ENCODE measurements around the gene AP2B1.
A peak's percentile ranks its signal among the peaks of the same experiment; 100 is the strongest.
"Not testable (repeated sequence)": the region's sequence is repeated elsewhere in the genome, so short reads cannot be mapped to it uniquely, and the experiment has no call there.

The AP2B1 gene

GRCh38 chr17:35698800-35699199 lies 111.7 kb downstream of the AP2B1 start:
- DNase-seq (ENCODE audit: low read depth), result no peak

- no peak for DNase-seq (ENCODE audit: low read depth)
Measured at GRCh38 chr17:35700150-35700549, 113.0 kb downstream of the AP2B1 start.

GRCh38 chr17:35701491-35701890 lies 114.4 kb downstream of the AP2B1 start:
- no peak for DNase-seq (ENCODE audit: low read depth)

DNA sequence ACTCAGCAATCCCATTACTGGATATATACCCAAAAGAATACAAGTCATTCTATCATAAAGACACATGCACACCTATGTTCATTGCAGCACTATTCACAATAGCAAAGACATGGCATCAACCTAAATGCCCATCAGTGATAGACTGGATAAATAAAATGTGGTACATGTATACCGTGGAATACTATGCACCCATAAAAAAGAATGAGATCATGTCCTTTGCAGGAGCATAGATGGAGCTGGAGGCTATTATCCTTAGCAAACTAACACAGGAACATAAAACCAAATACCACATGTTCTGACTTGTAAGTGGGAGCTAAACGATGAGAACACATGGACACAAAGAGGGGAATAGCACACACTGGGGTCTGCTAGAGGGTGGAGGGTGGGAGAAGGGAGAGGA lies 116.2 kb downstream of the AP2B1 start:
- DNase-seq (ENCODE audit: low read depth), result not testable (repeated sequence)

DNA sequence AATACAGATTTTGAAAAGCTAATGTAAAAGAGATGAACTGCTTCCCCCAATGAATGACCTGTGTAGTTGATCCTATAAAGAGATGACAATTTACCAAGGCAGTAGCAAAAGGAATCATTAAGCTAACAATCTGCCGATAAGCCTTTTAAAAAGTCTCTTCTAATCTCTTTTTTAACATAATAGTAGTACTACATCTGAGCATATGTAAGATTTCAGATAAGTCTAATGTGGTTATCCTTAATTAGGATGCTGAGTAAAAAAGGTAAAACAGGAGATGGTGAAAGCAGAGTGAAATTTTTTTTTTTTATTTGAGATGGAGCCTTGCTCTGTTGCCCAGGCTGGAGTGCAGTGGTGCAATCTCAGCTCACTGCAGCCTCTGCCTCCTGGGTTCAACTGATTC lies 118.1 kb downstream of the AP2B1 start:
- DNase-seq (ENCODE audit: low read depth), result no peak

GRCh38 chr17:35705705-35706104 lies 118.6 kb downstream of the AP2B1 start:
- no peak for DNase-seq (ENCODE audit: low read depth)

GRCh38 chr17:35708149-35708548 lies 121.0 kb downstream of the AP2B1 start:
- no peak for DNase-seq (ENCODE audit: low read depth)

DNA sequence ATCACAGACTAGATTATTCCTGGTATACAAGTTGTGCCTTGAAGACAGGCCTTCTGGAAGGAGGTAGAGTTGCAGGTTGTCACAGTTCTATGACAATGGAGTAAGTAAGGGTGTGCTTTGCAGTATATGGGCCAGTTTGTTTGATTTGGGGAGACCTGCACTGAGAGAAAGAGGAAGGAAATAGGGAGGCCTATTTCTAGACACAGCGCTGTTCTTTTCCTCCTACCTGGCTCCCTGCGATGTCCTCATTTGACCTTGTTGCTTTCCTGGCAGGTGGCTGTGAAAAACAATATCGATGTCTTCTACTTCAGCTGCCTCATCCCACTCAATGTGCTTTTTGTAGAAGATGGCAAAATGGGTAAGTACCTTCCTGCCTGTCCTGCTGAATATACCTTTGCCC lies 121.8 kb downstream of the AP2B1 start:
- no peak for DNase-seq (ENCODE audit: low read depth)

DNA sequence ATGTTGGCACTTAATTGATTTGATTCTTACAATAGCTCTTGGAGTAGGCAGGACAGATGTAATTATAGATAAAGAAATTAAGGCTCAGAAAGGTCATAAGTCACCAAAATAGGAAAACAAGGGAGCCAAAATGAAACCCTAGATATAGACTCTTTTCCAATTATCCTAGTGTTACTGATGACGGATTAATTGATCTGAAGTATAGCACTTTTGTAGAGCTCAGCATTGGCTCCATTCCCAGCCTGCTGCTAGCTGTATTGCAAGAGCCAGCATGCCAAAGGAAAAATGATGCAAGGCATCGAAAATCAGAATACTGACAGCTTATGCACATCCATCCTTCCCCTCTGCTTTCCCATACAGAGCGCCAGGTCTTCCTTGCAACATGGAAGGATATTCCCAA lies 122.8 kb downstream of the AP2B1 start:
- DNase-seq (ENCODE audit: low read depth), result peak; percentile 45

GRCh38 chr17:35710950-35711349 lies 123.8 kb downstream of the AP2B1 start:
- DNase-seq (ENCODE audit: low read depth), result no peak

DNA sequence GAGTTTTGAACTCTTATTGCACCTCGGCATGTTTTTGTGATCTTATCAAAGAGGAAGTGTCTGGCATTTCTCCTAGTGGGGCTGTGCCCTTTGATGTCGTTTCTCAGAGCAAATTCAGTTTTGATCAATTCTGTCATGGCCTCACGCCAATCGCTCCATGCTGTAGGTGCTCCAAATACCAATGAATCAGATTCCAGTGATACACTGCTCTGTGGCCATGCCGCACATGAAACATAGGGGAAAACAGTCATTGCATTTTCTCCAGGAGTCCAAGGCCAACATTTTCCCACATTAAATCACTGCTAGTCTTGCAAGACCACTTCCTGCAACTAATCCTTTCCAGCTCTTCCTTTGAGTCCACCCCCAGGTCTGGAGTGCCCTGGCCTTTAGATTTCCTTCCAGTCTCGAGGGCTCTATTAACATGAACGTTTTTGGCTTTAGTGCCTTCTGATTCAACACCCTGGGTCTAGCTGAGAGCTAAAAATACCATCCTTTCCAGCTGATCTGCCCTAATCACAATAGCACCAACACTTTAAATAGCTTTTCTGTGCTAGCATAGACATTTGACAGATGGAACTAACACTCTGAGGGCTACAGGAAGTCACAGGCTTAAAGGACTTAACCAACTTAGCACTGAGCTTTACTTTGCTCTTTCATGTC lies 126.1 kb downstream of the AP2B1 start:
- peak; percentile 98 for DNase-seq (ENCODE audit: low read depth)

DNA sequence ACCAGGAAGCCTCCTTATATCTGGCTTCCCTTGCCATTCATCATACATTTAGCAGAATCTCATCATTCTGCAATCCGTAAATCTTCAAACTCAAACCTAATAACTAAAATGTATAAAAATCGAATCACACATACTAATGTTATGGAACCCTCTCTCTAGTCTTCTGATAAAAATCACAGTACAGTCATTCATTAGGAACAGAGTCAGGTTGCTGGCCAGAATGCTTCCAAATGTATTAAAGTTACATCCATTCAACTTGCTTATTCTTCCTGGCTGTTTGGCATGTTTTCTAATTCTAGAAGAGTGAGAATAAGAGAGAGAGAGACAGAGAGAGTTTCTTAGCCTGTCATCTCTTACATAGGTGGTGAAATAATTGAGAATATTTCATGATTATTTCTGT lies 127.9 kb downstream of the AP2B1 start:
- DNase-seq (ENCODE audit: low read depth), result no peak

DNA sequence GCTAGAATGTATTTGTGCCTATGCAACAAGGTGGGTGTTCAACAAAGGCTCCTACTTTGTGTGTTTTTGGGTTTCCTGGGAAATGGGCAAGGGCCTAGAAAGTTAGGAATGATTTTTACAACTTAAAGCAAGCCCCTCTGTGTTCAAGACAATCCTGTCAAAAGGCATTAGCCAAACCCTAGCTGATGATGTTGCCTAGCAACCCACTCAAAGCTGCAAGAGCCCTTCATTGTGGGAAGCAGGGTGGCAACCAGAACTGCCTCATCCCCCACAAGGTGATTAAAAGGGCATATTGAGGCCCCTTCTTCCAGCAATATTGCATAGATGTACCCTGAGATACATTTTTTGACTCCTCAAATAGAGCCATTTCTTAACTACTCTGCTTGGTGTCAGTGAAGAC lies 128.3 kb downstream of the AP2B1 start:
- no peak for DNase-seq (ENCODE audit: low read depth)

DNA sequence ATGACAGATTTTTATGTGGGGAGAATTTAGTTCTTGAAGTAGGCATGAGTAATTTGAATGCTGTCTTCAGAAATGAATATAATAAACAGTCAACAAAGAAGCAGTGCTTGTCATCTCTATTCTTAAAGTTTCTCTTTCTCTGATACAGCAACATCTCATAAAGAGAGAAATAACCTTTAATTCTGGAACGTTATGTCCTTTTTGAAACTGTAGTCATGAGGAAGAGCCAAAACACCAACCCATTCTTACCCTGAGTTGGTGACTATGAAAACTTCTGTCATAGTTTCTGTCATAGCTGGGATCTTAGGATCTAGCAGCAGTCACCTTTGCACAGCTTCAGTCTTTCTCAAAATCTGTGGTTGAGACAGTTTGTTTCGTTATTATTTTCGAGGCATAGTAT lies 129.1 kb downstream of the AP2B1 start:
- DNase-seq (ENCODE audit: low read depth), result no peak

DNA sequence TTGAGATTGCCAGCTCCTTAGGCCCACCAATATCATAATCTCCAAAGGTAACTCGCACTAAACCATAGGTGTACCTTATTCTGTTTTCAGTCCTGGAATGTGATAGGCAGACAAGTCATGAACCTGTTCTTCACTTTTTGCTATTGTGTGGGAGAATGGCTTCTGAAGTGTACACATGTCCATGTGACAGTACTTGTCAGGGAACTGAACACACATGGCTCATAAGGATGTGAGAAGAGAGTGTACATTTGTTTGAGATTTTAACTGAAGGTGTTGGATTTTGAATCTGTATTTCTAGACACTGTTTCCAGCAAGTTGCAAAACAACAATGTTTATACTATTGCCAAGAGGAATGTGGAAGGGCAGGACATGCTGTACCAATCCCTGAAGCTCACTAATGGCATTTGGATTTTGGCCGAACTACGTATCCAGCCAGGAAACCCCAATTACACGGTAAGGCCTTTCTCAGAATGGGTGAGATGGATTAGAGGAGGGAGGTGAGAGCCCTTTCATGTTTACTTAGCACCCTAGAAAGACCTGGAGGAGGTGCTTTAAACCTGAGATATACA lies 129.9 kb downstream of the AP2B1 start:
- DNase-seq (ENCODE audit: low read depth), result peak; percentile 66

GRCh38 chr17:35717475-35717874 lies 130.4 kb downstream of the AP2B1 start:
- DNase-seq (ENCODE audit: low read depth), result no peak

DNA sequence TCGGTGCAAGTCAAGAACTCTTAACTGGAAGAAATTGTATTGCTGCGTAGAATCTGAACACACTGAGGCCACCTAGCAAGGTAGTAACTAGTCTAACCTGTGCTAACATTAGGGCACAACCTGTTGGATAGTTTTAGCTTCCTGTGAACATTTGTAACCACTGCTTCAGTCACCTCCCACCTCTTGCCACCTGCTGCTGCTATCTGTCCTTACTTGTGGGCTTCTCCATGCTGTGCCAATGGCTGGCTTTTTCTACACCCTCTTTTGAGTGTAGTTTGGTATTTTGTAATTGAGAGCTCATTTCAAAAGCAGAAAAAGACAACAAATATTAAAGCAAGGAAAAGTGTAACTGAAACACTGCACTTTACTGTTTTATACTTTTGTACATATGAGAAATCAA lies 136.6 kb downstream of the AP2B1 start:
- no peak for DNase-seq (ENCODE audit: low read depth)

DNA sequence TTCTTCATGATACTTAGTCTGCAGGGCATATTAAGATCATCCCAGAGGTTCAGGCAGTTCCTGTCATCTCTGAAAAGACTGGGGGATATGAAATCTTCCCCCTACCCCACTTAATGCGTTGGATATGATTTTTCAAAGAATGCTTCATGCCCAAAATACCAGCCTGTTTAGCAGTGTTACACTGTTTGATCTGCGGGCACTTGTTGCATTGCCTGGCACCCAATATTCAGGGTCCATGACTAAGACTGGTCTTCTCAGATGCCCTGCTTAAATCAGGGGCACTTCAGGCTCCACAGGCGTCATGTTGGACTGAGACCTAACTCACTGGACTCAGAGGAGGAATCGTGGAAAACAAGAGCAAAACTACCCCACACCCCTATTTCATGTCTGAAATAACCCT lies 137.9 kb downstream of the AP2B1 start:
- no peak for DNase-seq (ENCODE audit: low read depth)

DNA sequence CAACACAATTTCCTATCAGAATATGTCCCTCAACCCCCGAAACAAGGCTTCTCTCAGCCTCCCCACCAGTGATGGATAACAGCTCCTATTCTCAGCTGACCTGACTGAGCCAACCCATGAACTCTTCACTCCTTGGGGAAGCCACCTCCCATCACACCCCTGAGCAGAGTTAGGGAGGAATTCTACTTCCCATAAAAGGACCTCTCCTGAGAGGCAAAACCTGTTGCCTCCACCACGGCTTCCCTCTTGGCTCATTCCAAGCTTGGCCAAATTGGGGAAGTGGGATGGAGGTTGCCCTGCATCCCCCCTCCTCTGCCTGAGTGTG lies 138.6 kb downstream of the AP2B1 start:
- DNase-seq (ENCODE audit: low read depth), result peak; percentile 53

DNA sequence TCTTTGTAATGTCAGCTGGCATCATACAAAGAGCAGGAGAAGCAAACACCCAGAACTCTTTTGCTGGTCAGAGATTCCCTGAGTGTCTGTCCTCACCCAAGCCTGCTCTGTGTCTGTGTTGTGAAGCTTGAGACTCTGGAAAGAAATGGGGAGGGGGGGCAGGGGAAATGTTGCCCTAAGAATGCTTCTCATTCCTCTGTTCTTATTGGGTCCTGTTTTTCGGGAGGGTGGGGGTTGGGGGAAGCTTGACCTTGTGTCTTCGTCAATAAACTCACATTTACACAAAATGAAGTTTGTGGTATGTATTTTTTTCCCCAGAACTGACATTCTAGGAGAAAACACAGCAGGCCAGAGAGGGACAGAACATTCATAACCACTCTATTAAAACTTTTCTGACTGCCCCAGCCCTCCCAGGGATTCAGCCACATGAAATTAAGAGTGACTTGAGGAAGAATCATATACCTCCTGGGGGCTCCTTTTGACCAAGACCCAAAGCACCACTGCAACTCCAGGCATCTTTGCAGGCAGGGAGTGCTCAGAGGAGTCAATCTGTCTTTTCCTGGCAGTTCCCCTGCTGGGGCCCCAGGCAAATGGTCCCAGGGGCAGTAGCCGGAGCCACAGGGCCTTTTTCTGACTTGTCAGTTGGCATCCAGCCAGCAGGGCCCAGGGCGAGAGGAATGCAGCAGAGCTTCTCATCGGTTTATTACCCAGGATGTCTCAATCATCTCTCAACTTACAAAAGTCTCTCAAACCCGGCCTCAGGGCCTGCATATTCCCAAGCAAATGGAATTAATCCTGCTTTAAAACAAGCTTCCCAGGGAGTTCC lies 139.2 kb downstream of the AP2B1 start:
- DNase-seq (ENCODE audit: low read depth), result peak; percentile 98

DNA sequence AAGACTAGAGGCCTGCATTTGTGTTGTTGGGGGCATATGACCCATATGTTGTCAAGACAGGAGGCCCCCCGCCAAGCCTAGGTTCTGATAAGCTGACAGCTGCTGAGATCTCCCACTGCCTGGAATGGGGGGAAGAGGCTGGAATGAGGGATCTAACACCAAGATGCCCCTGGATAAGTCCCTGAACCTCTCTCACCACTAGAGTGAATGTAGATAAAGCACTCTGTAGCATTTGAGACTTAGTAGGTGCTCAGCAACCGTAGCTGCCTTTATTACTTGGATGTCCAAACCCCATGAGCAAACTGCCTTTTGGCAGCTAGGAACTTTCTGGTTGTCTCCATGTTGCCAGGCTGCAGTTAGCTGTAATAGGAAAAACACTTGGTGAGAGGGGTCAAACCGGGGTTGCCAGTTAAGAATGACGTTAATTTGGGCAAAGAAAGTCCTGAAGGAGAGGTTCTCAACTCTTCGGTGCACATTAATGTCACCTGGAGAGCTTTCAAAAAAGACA lies 139.9 kb downstream of the AP2B1 start:
- DNase-seq (ENCODE audit: low read depth), result no peak

GRCh38 chr17:35727635-35728034 lies 140.5 kb downstream of the AP2B1 start:
- DNase-seq (ENCODE audit: low read depth), result no peak

DNA sequence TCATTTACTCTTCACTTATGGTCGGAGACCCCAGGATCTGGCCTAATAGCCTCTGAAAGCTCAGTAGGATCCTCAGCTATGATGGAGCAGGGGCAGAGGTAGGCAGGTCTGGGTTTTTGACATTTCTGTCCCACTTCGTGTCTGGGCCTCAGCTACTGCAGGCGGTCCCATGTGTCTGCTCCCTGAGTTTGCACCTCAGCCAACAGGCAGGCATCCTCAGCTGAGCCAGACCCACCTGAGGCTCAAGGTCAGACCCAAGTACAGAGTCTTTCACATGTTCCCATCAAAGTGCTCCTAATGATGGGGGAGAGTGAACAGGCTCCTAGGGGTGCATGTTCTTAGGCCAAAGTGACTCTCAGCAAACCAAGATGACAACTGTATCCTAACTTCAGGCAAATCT lies 141.4 kb downstream of the AP2B1 start:
- DNase-seq (ENCODE audit: low read depth), result no peak
